HepG2 (cell line): ENCODE measurements around the gene GFER. TPM values are rescaled to one million over a fixed set of nuclear protein-coding genes. Genes with fewer than 3 reads are reported as not detected.

ENCODE experiments used
- ARID2 ChIP-seq: sonication (generic); formaldehyde crosslinking; IDR thresholded peaks from 2 replicates; pipeline ENCODE4 v1.8.1; 2022; ENCODE audit warnings: mild to moderate bottlenecking, missing genetic modification reagents, borderline replicate concordance
- ARNT ChIP-seq: fragments of 450-650 bp; IDR thresholded peaks from 2 replicates; pipeline ENCODE4 v1.6.1; 2017
- ATRX ChIP-seq: sonication (generic); formaldehyde crosslinking; IDR thresholded peaks from 2 replicates; pipeline ENCODE4 v1.4.0; 2020; ENCODE audit warnings: missing genetic modification reagents, borderline replicate concordance
- DNMT1 ChIP-seq: sonication (generic); formaldehyde crosslinking; IDR thresholded peaks from 2 replicates; pipeline ENCODE4 v1.5.1; 2020; ENCODE audit warnings: mild to moderate bottlenecking, missing genetic modification reagents
- ELF4 ChIP-seq: sonication (generic); formaldehyde crosslinking; IDR thresholded peaks from 2 replicates; pipeline ENCODE4 v1.5.0; 2020; ENCODE audit warnings: missing genetic modification reagents, mild to moderate bottlenecking, moderate library complexity, borderline replicate concordance
- EZH2 ChIP-seq: conservative IDR thresholded peaks from 2 replicates; pipeline ENCODE4 v1.6.1; 2012; ENCODE audit warnings: mild to moderate bottlenecking, low read depth, low read length, moderate library complexity
- GTF3A ChIP-seq: sonication (generic); formaldehyde crosslinking; conservative IDR thresholded peaks from 2 replicates; pipeline ENCODE4 v1.4.0; 2020; ENCODE audit warnings: mild to moderate bottlenecking, missing genetic modification reagents
- KDM5A ChIP-seq: fragments of 200-600 bp; sonication (generic); IDR thresholded peaks from 2 replicates; pipeline ENCODE4 v1.7.0; 2018; ENCODE audit warnings: antibody characterized with exemption, mild to moderate bottlenecking, low read length, borderline replicate concordance
- LCORL ChIP-seq, 2 experiments: fragments of 450-650 bp in 1 of 2; sonication (generic) in 1 of 2; formaldehyde crosslinking in 1 of 2; IDR thresholded peaks; 2 replicates each; pipeline versions ENCODE4 v1.5.0 to v1.6.1; 2017 to 2020; ENCODE audit warnings: antibody characterized with exemption in 1 of 2, missing genetic modification reagents in 1 of 2
- MBD4 ChIP-seq: IDR thresholded peaks from 2 replicates; pipeline ENCODE4 v1.6.1; 2012; ENCODE audit warnings: low read length, inconsistent platforms, borderline replicate concordance
- MTA3 ChIP-seq: sonication (generic); formaldehyde crosslinking; IDR thresholded peaks from 2 replicates; pipeline ENCODE4 v1.4.0; 2020; ENCODE audit warnings: missing genetic modification reagents
- RFX3 ChIP-seq: IDR thresholded peaks from 2 replicates; pipeline ENCODE4 v1.6.1; 2016; ENCODE audit warnings: missing biosample characterization, missing genetic modification reagents
- ZFP36L2 ChIP-seq: sonication (generic); formaldehyde crosslinking; IDR thresholded peaks from 2 replicates; pipeline ENCODE4 v1.4.0; 2020; ENCODE audit warnings: missing genetic modification reagents
- ZKSCAN5 ChIP-seq: sonication (generic); formaldehyde crosslinking; IDR thresholded peaks from 2 replicates; pipeline ENCODE4 v1.5.1; 2020; ENCODE audit warnings: mild to moderate bottlenecking, missing genetic modification reagents
- ZNF432 ChIP-seq: sonication (generic); formaldehyde crosslinking; IDR thresholded peaks from 2 replicates; pipeline ENCODE4 v1.5.0; 2020; ENCODE audit warnings: missing genetic modification reagents, mild to moderate bottlenecking, borderline replicate concordance
- ZNF737 ChIP-seq: sonication (generic); formaldehyde crosslinking; IDR thresholded peaks from 2 replicates; pipeline ENCODE4 v1.5.0; 2020; ENCODE audit warnings: missing genetic modification reagents, mild to moderate bottlenecking, borderline replicate concordance
- polyA plus RNA-seq, 8 experiments: library from polyadenylated mRNA; depleted of rRNA in 3 of 8; stranded (reverse) in 7 of 8; unstranded in 1 of 8; fragments of >200 nt; fragmentation: Illumina TruSeq in 4 of 8; extraction: Trizol in 4 of 8; gene quantifications; 2 replicates each; pipeline versions ENCODE4 v1.2.1 to v1.2.3, GENCODE V29; 2011 to 2016; ENCODE audit warnings: low read depth in 4 of 8, missing spikeins in 1 of 8, mixed read lengths in 1 of 8; ENCODE audit not compliant: insufficient read depth in 1 of 8
- total RNA-seq, 5 experiments: library from RNA; depleted of rRNA; stranded (reverse); fragments of >200 nt; fragmentation: Illumina TruSeq; extraction: Trizol; gene quantifications; 2 replicates each; pipeline ENCODE4 v1.2.3, GENCODE V29; 2016; ENCODE audit warnings: low read depth in 1 of 5
- TF ChIP-seq, protein P1 (sequence below): sonication (generic); formaldehyde crosslinking; IDR thresholded peaks from 2 replicates; pipeline ENCODE4 v1.4.0; 2020; ENCODE audit warnings: missing genetic modification reagents, borderline replicate concordance
- TF ChIP-seq, protein P2 (sequence below): sonication (generic); formaldehyde crosslinking; IDR thresholded peaks from 2 replicates; pipeline ENCODE4 v1.4.0; 2020; ENCODE audit warnings: missing genetic modification reagents, borderline replicate concordance
- TF ChIP-seq, protein P3 (sequence below): sonication (generic); formaldehyde crosslinking; IDR thresholded peaks from 2 replicates; pipeline ENCODE4 v1.8.1; 2023; ENCODE audit warnings: missing genetic modification reagents, mild to moderate bottlenecking, borderline replicate concordance
- TF ChIP-seq, protein P4 (sequence below): sonication (generic); formaldehyde crosslinking; IDR thresholded peaks from 2 replicates; pipeline ENCODE4 v1.4.0; 2020; ENCODE audit warnings: mild to moderate bottlenecking, missing genetic modification reagents

Gene GFER
- total and polyA plus RNA-seq, 2 of the 13 experiments (the other 11 are each of a cell fraction or from before 2014, with no cell fraction given), result 28.6 to 71.7 TPM

DNA sequence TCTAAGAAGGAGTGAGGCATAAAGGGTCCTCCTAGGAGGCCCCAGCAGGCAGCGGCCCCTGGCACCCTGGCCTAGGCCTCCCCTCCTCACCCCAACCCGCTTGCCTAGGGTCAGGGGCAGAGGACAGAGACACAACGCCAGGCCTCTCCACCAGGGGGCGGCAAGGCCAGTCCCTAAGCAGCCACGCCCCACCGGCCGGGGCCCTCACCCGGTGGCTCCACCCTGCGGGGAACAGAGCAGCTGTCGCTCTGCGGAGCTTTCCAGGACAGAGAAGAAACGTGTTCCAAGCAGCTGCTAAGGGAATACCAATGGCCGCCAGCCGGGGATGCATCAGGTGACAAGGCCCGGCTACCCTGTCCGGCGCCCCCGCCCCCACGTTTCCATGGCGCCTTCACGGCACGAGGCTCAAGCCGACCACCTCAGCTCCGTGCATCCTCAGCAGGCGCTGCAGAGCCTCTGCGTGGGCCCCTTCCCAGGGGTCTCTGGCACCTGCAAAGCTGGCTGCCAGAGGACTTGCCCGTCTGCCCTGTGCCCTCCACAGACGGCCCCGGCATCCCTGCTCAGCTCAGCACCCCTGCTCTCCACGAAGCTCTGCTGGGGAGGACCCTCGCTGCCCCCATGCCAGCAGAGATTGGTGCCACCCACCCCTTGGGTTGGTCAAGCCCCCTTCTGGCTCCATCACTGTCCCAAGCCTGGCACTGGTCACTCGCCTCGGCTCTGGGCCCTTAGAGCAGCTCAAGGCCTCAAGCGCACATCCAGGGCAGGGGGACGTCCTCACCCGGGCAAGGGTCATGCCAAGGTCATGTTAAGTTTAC, 20.0 kb downstream of the GFER start (continued):
- TF ChIP-seq, protein P1, sequence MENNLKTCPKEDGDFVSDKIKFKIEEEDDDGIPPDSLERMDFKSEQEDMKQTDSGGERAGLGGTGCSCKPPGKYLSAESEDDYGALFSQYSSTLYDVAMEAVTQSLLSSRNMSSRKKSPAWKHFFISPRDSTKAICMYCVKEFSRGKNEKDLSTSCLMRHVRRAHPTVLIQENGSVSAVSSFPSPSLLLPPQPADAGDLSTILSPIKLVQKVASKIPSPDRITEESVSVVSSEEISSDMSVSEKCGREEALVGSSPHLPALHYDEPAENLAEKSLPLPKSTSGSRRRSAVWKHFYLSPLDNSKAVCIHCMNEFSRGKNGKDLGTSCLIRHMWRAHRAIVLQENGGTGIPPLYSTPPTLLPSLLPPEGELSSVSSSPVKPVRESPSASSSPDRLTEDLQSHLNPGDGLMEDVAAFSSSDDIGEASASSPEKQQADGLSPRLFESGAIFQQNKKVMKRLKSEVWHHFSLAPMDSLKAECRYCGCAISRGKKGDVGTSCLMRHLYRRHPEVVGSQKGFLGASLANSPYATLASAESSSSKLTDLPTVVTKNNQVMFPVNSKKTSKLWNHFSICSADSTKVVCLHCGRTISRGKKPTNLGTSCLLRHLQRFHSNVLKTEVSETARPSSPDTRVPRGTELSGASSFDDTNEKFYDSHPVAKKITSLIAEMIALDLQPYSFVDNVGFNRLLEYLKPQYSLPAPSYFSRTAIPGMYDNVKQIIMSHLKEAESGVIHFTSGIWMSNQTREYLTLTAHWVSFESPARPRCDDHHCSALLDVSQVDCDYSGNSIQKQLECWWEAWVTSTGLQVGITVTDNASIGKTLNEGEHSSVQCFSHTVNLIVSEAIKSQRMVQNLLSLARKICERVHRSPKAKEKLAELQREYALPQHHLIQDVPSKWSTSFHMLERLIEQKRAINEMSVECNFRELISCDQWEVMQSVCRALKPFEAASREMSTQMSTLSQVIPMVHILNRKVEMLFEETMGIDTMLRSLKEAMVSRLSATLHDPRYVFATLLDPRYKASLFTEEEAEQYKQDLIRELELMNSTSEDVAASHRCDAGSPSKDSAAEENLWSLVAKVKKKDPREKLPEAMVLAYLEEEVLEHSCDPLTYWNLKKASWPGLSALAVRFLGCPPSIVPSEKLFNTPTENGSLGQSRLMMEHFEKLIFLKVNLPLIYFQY (CRISPR knock-in tag), result 0 out of 2 replicates have a peak, but pooled peaks have one; percentile 25
- TF ChIP-seq, protein P2, sequence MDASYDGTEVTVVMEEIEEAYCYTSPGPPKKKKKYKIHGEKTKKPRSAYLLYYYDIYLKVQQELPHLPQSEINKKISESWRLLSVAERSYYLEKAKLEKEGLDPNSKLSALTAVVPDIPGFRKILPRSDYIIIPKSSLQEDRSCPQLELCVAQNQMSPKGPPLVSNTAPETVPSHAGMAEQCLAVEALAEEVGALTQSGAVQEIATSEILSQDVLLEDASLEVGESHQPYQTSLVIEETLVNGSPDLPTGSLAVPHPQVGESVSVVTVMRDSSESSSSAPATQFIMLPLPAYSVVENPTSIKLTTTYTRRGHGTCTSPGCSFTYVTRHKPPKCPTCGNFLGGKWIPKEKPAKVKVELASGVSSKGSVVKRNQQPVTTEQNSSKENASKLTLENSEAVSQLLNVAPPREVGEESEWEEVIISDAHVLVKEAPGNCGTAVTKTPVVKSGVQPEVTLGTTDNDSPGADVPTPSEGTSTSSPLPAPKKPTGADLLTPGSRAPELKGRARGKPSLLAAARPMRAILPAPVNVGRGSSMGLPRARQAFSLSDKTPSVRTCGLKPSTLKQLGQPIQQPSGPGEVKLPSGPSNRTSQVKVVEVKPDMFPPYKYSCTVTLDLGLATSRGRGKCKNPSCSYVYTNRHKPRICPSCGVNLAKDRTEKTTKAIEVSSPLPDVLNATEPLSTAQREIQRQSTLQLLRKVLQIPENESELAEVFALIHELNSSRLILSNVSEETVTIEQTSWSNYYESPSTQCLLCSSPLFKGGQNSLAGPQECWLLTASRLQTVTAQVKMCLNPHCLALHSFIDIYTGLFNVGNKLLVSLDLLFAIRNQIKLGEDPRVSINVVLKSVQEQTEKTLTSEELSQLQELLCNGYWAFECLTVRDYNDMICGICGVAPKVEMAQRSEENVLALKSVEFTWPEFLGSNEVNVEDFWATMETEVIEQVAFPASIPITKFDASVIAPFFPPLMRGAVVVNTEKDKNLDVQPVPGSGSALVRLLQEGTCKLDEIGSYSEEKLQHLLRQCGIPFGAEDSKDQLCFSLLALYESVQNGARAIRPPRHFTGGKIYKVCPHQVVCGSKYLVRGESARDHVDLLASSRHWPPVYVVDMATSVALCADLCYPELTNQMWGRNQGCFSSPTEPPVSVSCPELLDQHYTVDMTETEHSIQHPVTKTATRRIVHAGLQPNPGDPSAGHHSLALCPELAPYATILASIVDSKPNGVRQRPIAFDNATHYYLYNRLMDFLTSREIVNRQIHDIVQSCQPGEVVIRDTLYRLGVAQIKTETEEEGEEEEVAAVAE (CRISPR knock-in tag), result no peak
- TF ChIP-seq ATRX (CRISPR knock-in tag) (no peak), EZH2 (no peak), MBD4 (no peak), ZKSCAN5 (CRISPR knock-in tag) (no peak), LCORL (IDR thresholded peaks at IDR 0.05) (no peak), LCORL (CRISPR knock-in tag; IDR thresholded peaks at IDR 0.05) (peak; percentile 78), ZNF432 (CRISPR knock-in tag) (no peak), RFX3 (no peak), ZNF737 (no peak), ELF4 (no peak), ZFP36L2 (no peak), ARID2 (CRISPR knock-in tag) (no peak), GTF3A (CRISPR knock-in tag) (no peak), DNMT1 (no peak), KDM5A (no peak), MTA3 (no peak), ARNT (no peak)
- TF ChIP-seq, protein P3, sequence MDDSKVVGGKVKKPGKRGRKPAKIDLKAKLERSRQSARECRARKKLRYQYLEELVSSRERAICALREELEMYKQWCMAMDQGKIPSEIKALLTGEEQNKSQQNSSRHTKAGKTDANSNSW (CRISPR knock-in tag), result no peak
- TF ChIP-seq, protein P4, sequence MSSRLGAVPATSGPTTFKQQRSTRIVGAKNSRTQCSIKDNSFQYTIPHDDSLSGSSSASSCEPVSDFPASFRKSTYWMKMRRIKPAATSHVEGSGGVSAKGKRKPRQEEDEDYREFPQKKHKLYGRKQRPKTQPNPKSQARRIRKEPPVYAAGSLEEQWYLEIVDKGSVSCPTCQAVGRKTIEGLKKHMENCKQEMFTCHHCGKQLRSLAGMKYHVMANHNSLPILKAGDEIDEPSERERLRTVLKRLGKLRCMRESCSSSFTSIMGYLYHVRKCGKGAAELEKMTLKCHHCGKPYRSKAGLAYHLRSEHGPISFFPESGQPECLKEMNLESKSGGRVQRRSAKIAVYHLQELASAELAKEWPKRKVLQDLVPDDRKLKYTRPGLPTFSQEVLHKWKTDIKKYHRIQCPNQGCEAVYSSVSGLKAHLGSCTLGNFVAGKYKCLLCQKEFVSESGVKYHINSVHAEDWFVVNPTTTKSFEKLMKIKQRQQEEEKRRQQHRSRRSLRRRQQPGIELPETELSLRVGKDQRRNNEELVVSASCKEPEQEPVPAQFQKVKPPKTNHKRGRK, result no peak
